HAP-1 (cell line): ENCODE results near the gene LDHAL6B.

ENCODE experiments used
- DNase-seq, 2 experiments: peaks; one replicate each; pipeline ENCODE4 v3.0.0-alpha.2; 2016 to 2020; ENCODE audit warnings: low spot score in 2 of 2
- H3K27me3 ChIP-seq: fragments of 250-450 bp; sonication (Bioruptor Pico); 2 replicates; pipeline ENCODE4 v1.5.1; 2020; ENCODE audit warnings: low read depth, mild to moderate bottlenecking, moderate library complexity
- H3K36me3 ChIP-seq: fragments of 250-450 bp; sonication (Bioruptor Pico); replicated peaks from 2 replicates; pipeline ENCODE4 v1.5.1; 2020; ENCODE audit warnings: mild to moderate bottlenecking
- H3K4me1 ChIP-seq: fragments of 250-450 bp; sonication (Bioruptor Pico); 2 replicates; pipeline ENCODE4 v1.5.1; 2020; ENCODE audit warnings: mild to moderate bottlenecking
- H3K4me3 ChIP-seq: fragments of 250-450 bp; sonication (Bioruptor Pico); 2 replicates; pipeline ENCODE4 v1.5.1; 2020; ENCODE audit warnings: mild to moderate bottlenecking, moderate library complexity
- H3K9me3 ChIP-seq: fragments of 250-450 bp; sonication (Bioruptor Pico); 2 replicates; pipeline ENCODE4 v1.5.1; 2020; ENCODE audit warnings: mild to moderate bottlenecking, moderate library complexity
- in situ Hi-C: fragments of 300-500 bp; cut with MboI; formaldehyde crosslinking; loops from 3 replicates; pipeline ENCODE4 v1.14.3; 2020; ENCODE audit warnings: low sequenced_read_pairs, inconsistent platforms, mixed read lengths

Gene LDHAL6B

GRCh38 chr15:59216911-59217310 lies 10.3 kb downstream of the LDHAL6B start:
- Histone ChIP-seq H3K4me1 (no peaks in the 10 kb centered on the region), H3K9me3 (no peaks in the 10 kb centered on the region), H3K27me3 (no peaks in the 10 kb centered on the region), H3K4me3 (no peak overlapping the region), H3K36me3 (no peaks in the 10 kb centered on the region)
- DNase-seq: no peak
- in situ Hi-C loops: no loop called here

- Histone ChIP-seq H3K36me3 (no peaks in the 10 kb centered on the region), H3K27me3 (no peaks in the 10 kb centered on the region), H3K4me3 (no peak overlapping the region), H3K9me3 (no peaks in the 10 kb centered on the region), H3K4me1 (no peaks in the 10 kb centered on the region)
- in situ Hi-C loops: no loop called here
- no peak for DNase-seq
Observed at GRCh38 chr15:59217876-59218498, 11.3 kb downstream of the LDHAL6B start.

GRCh38 chr15:59218710-59219109 lies 12.1 kb downstream of the LDHAL6B start:
- Histone ChIP-seq H3K9me3 (no peaks in the 10 kb centered on the region), H3K4me3 (no peak overlapping the region), H3K4me1 (no peaks in the 10 kb centered on the region), H3K27me3 (no peaks in the 10 kb centered on the region), H3K36me3 (no peaks in the 10 kb centered on the region)
- no peak for DNase-seq
- in situ Hi-C loops: no loop called here

GRCh38 chr15:59221511-59222505 lies 15.2 kb downstream of the LDHAL6B start:
- no peak for DNase-seq
- Histone ChIP-seq H3K4me3 (no peak overlapping the region), H3K27me3 (no peaks in the 10 kb centered on the region), H3K9me3 (no peaks in the 10 kb centered on the region), H3K36me3 (no peaks in the 10 kb centered on the region), H3K4me1 (no peaks in the 10 kb centered on the region)
- in situ Hi-C loops: no loop called here

GRCh38 chr15:59222906-59223550 lies 16.4 kb downstream of the LDHAL6B start:
- no peak overlapping the region for H3K4me3 ChIP-seq
- H3K36me3 ChIP-seq: no peaks in the 10 kb centered on the region
- no peak for DNase-seq
- in situ Hi-C loops: no loop called here
- no peaks in the 10 kb centered on the region for H3K27me3 ChIP-seq
- H3K9me3 ChIP-seq: no peaks in the 10 kb centered on the region
- H3K4me1 ChIP-seq: no peaks in the 10 kb centered on the region

GRCh38 chr15:59223736-59224135 lies 17.1 kb downstream of the LDHAL6B start:
- H3K4me3 ChIP-seq: no peak overlapping the region
- in situ Hi-C loops: no loop called here
- H3K4me1 ChIP-seq: no peaks in the 10 kb centered on the region
- H3K27me3 ChIP-seq: no peaks in the 10 kb centered on the region
- no peak for DNase-seq
- H3K36me3 ChIP-seq: no peaks in the 10 kb centered on the region
- no peaks in the 10 kb centered on the region for H3K9me3 ChIP-seq

GRCh38 chr15:59224474-59224873 lies 17.8 kb downstream of the LDHAL6B start:
- no peak for DNase-seq
- in situ Hi-C loops: no loop called here
- H3K4me3 ChIP-seq: no peak overlapping the region
- no peaks in the 10 kb centered on the region for H3K36me3 ChIP-seq
- H3K9me3 ChIP-seq: no peaks in the 10 kb centered on the region
- H3K27me3 ChIP-seq: no peaks in the 10 kb centered on the region
- H3K4me1 ChIP-seq: peaks cover 5% of the 10 kb centered on the region

- H3K4me1 ChIP-seq: peaks cover 10% of the 10 kb centered on the region
- no peak for DNase-seq
- no peak overlapping the region for H3K4me3 ChIP-seq
- H3K36me3 ChIP-seq: no peaks in the 10 kb centered on the region
- in situ Hi-C loops: no loop called here
- H3K9me3 ChIP-seq: no peaks in the 10 kb centered on the region
- H3K27me3 ChIP-seq: no peaks in the 10 kb centered on the region
Observed at GRCh38 chr15:59227021-59227420, 20.4 kb downstream of the LDHAL6B start.

- Histone ChIP-seq H3K27me3 (no peaks in the 10 kb centered on the region), H3K9me3 (no peaks in the 10 kb centered on the region), H3K4me3 (no peak overlapping the region), H3K4me1 (peaks cover 10% of the 10 kb centered on the region), H3K36me3 (no peaks in the 10 kb centered on the region)
- in situ Hi-C loops: no loop called here
- peak in 1 of 2 experiments; percentile 20 for DNase-seq
Observed at GRCh38 chr15:59229015-59229414, 22.4 kb downstream of the LDHAL6B start.

GRCh38 chr15:59229453-59229852 lies 22.8 kb downstream of the LDHAL6B start:
- no peaks in the 10 kb centered on the region for H3K27me3 ChIP-seq
- no peak overlapping the region for H3K4me3 ChIP-seq
- no peaks in the 10 kb centered on the region for H3K36me3 ChIP-seq
- peak in 1 of 2 experiments; percentile 3 for DNase-seq
- H3K9me3 ChIP-seq: no peaks in the 10 kb centered on the region
- H3K4me1 ChIP-seq: peaks cover 10% of the 10 kb centered on the region
- in situ Hi-C loops: no loop called here

GRCh38 chr15:59230531-59231055 lies 23.9 kb downstream of the LDHAL6B start:
- Histone ChIP-seq H3K36me3 (no peaks in the 10 kb centered on the region), H3K4me1 (peaks cover 10% of the 10 kb centered on the region), H3K9me3 (no peaks in the 10 kb centered on the region), H3K4me3 (no peak overlapping the region), H3K27me3 (no peaks in the 10 kb centered on the region)
- DNase-seq: no peak
- in situ Hi-C loops: no loop called here

- H3K27me3 ChIP-seq: no peaks in the 10 kb centered on the region
- no peak for DNase-seq
- peaks cover 17% of the 10 kb centered on the region for H3K4me1 ChIP-seq
- no peaks in the 10 kb centered on the region for H3K9me3 ChIP-seq
- in situ Hi-C loops: no loop called here
- no peaks in the 10 kb centered on the region for H3K36me3 ChIP-seq
- no peak overlapping the region for H3K4me3 ChIP-seq
Observed at GRCh38 chr15:59232476-59232875, 25.8 kb downstream of the LDHAL6B start.

- in situ Hi-C loops: no loop called here
- no peaks in the 10 kb centered on the region for H3K9me3 ChIP-seq
- DNase-seq: no peak
Observed at GRCh38 chr15:59236394-59236793, 29.8 kb downstream of the LDHAL6B start.

More at GRCh38 chr15:59236394-59236793, 29.8 kb downstream of the LDHAL6B start:
- Histone ChIP-seq H3K36me3 (no peaks in the 10 kb centered on the region), H3K4me3 (no peak overlapping the region), H3K4me1 (peaks cover 7% of the 10 kb centered on the region), H3K27me3 (no peaks in the 10 kb centered on the region)
